Ascending aorta (tissue), 2 donors: Measurements from ENCODE around the gene HSPA9. TPM values are rescaled to one million over a fixed set of nuclear protein-coding genes. Genes with fewer than 3 reads are reported as not detected.

ENCODE experiments used
- DNase-seq, 2 donors: peaks; one replicate each; pipeline ENCODE4 v3.0.0-alpha.2; 2019; ENCODE audit warnings: low spot score in 2 of 2
- H3K27ac ChIP-seq, 2 donors: fragments of 200-600 bp; sonication (generic); one replicate each; pipeline ENCODE4 v1.5.1; 2016 to 2017; ENCODE audit warnings: mild to moderate bottlenecking in 1 of 2
- H3K27me3 ChIP-seq: fragments of 200-600 bp; sonication (generic); one replicate; pipeline ENCODE4 v1.5.1; 2017
- H3K36me3 ChIP-seq, 2 donors: fragments of 200-600 bp; sonication (generic); one replicate each; pipeline ENCODE4 v1.5.1; 2016
- H3K4me1 ChIP-seq, 2 donors: fragments of 200-600 bp; sonication (generic); one replicate each; pipeline ENCODE4 v1.5.1; 2016 to 2017; ENCODE audit warnings: mild to moderate bottlenecking in 1 of 2
- H3K4me3 ChIP-seq, 2 donors: fragments of 200-600 bp; sonication (generic); one replicate each; pipeline ENCODE4 v1.5.1; 2016 to 2017; ENCODE audit warnings: mild to moderate bottlenecking in 1 of 2
- H3K9me3 ChIP-seq, 2 donors: fragments of 200-600 bp; sonication (generic); one replicate each; pipeline ENCODE4 v1.5.1; 2016
- intact Hi-C: fragments of 100-400 bp; cut with DNase I; formaldehyde crosslinking; loops from one replicate; pipeline ENCODE4 v1.15.1; 2023
- total RNA-seq: library from RNA; depleted of rRNA; stranded (reverse); fragments of >200 nt; gene quantifications from one replicate; pipeline ENCODE4 v1.1.0, GENCODE V29; 2016
- TF ChIP-seq, protein P1 (sequence below), 3 experiments: fragments of 200-600 bp in 2 of 3; fragments of 450-650 bp in 1 of 3; sonication (generic) in 2 of 3; IDR thresholded peaks; one replicate each; pipeline ENCODE4 v1.5.1; 2016 to 2019; ENCODE audit warnings: antibody characterized with exemption in 3 of 3, mild to moderate bottlenecking in 1 of 3, moderate library complexity in 1 of 3

The HSPA9 gene
- total RNA-seq, 1 donor from 2014 or later = 75.5 TPM

DNA sequence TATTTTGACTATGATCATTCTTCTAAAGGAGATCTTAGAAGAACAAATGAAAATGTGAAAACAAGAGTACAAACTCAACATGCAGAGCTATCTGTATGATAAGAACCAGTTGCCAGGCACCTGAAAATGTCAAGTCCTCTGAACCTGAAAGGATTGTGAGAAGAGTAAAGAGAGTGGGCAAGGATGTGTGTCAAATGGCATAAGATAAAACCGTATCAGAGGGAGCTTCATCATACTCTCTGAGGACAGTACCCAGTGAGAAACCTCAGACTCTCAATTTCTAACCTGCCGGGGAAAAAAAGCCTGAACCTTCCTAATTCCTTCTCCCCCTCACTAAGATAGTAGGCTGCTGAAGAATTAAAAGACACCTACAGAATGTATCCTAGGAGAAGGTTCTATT is 39.0 kb downstream of the HSPA9 start:
- DNase-seq = no peak
- Histone ChIP-seq H3K36me3 (peaks cover 0 to 8% of the 10 kb centered on the region in 2 donors), H3K4me1 (peaks cover 0 to 15% of the 10 kb centered on the region in 2 donors), H3K4me3 (no peak overlapping the region), H3K9me3 (no peaks in the 10 kb centered on the region), H3K27ac (no peak overlapping the region), H3K27me3 (no peaks in the 10 kb centered on the region)
- TF ChIP-seq, protein P1, sequence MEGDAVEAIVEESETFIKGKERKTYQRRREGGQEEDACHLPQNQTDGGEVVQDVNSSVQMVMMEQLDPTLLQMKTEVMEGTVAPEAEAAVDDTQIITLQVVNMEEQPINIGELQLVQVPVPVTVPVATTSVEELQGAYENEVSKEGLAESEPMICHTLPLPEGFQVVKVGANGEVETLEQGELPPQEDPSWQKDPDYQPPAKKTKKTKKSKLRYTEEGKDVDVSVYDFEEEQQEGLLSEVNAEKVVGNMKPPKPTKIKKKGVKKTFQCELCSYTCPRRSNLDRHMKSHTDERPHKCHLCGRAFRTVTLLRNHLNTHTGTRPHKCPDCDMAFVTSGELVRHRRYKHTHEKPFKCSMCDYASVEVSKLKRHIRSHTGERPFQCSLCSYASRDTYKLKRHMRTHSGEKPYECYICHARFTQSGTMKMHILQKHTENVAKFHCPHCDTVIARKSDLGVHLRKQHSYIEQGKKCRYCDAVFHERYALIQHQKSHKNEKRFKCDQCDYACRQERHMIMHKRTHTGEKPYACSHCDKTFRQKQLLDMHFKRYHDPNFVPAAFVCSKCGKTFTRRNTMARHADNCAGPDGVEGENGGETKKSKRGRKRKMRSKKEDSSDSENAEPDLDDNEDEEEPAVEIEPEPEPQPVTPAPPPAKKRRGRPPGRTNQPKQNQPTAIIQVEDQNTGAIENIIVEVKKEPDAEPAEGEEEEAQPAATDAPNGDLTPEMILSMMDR (IDR thresholded peaks at IDR 0.05) = no peak
- intact Hi-C loops = no loop called here

DNA sequence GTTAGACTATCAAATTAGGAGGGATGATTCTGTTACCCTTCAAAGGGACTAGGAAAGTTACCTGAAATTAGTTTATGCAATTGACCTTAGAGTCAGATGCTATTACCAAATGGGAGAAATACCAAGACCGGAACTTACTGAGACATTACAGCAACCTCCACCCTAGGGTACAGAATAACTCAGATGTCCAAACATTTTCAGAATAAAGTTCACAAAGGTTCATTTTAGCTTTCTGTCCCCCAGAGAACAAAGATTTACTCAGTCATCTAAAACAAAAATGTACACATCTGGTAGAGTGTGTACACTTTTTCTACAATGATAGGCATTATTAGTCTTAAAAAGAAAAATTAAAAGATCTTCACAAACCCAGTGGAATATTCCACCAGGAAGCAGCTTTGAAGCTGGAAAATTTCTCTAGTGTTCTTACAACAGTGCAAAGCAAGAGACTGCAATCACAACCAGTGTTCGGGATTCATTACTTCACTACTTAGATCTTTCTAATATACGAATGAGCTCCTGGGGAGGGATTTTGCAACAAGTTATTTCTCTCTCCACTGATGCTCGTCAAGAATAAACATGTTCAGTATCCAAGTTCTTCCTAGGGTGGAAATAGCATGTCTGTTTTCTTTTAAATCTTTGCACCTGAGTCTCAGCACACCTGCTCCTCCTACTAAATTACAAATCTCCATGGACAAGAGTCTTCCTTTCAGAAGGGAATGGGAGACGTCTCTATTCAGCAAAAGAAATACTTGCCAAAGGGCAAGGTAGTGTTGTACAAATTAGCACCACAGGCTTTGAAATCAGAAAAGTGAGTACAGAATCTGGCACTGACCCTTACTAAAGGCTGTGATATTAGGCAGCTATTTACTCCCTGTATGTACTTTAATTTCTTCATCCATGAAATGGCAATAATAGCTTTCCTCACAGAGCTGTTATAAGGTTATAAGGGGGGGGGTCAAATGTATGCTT is 40.9 kb downstream of the HSPA9 start:
- no peak overlapping the region for H3K4me3 ChIP-seq
- TF ChIP-seq, protein P1 (IDR thresholded peaks at IDR 0.05) = no peak
- H3K4me1 ChIP-seq = peaks cover 0 to 2% of the 10 kb centered on the region in 2 donors
- no peak for DNase-seq
- intact Hi-C loops = no loop called here
- no peaks in the 10 kb centered on the region for H3K9me3 ChIP-seq
- H3K27me3 ChIP-seq = no peaks in the 10 kb centered on the region
- no peak overlapping the region for H3K27ac ChIP-seq
- H3K36me3 ChIP-seq = peaks cover 0 to 8% of the 10 kb centered on the region in 2 donors

DNA sequence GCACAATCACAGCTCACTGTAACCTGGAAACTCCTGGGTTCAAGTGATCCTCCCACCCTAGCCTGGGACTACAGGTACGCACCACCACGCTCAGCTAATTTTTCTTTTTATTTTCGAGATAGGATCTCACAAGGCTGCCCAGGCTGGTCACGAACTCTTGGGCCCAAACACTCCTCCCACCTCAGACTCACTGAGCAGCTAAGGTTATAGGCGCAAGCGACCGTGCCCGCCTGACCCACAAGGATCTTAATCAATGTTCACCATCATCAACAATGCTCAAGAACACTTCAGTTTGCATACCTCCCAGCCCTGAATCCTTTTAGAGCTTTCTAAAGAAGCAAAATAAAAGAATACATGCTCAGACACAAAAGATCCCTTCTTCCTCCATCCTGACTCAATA is 45.4 kb downstream of the HSPA9 start:
- no peaks in the 10 kb centered on the region for H3K27me3 ChIP-seq
- H3K4me1 ChIP-seq = no peaks in the 10 kb centered on the region
- H3K9me3 ChIP-seq = no peaks in the 10 kb centered on the region
- no peak for DNase-seq
- intact Hi-C loops = no loop called here
- no peak overlapping the region for H3K4me3 ChIP-seq
- TF ChIP-seq, protein P1 (IDR thresholded peaks at IDR 0.05) = no peak
- no peak overlapping the region for H3K27ac ChIP-seq
- H3K36me3 ChIP-seq = no peaks in the 10 kb centered on the region

DNA sequence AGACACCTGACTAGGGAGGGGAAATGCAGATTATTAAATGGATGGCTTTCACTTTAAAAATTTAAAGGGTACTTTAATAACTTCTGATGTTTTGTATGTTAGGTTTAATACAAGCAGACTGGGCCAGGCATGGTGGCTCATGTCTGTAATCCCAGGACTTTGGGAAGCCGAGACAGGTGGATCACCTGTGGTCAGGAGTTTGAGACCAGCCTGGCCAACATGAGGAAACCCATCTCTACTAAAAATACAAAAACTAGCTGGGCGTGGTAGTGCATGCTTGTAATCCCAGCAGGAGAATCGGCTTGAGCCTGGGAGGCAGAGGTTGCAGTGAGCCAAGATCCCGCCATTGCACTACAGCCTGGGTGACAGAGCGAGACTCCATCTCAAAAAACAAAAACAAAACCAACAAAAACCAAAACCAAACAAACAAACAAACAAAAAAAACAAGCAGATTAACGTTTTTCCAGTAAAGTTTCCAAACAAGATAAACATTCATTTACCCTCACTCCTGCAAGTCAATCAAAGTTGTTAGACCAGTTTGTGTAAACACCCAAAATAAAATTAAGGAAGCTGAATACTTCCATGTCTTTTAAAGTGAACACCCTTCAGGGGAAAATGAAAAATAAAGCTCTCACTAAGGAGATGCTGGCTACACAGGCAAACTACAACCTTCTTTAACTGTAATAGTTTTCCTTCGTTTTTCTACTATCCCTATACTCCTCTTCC is 46.3 kb downstream of the HSPA9 start:
- intact Hi-C loops = no loop called here
- no peak overlapping the region for H3K4me3 ChIP-seq
- H3K36me3 ChIP-seq = no peaks in the 10 kb centered on the region
- H3K4me1 ChIP-seq = no peaks in the 10 kb centered on the region
- no peak for DNase-seq
- H3K9me3 ChIP-seq = no peaks in the 10 kb centered on the region
- no peaks in the 10 kb centered on the region for H3K27me3 ChIP-seq
- TF ChIP-seq, protein P1 (IDR thresholded peaks at IDR 0.05) = no peak
- no peak overlapping the region for H3K27ac ChIP-seq

DNA sequence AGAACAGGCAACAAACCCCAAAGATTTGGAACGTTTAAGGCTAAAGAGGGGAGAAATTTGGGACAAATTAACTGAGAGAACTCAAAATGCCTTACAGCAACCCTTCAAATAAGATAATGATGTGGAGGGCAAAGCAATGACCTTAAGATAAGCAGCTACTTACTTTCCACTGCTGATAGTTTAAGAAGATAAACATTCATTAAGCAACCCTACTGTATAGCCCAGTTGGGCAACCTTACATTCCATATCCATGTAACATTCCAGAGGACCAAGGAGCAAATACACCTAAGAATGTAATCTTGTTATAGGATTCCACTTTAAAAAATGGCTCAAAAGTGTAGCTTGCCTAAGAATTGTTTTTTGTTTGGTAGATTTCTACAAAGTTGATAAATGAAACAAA is 47.0 kb downstream of the HSPA9 start:
- Histone ChIP-seq H3K4me3 (no peak overlapping the region), H3K27ac (no peak overlapping the region), H3K9me3 (no peaks in the 10 kb centered on the region), H3K27me3 (no peaks in the 10 kb centered on the region), H3K4me1 (no peaks in the 10 kb centered on the region), H3K36me3 (peaks cover 0 to 1% of the 10 kb centered on the region in 2 donors)
- intact Hi-C loops = no loop called here
- TF ChIP-seq, protein P1 (IDR thresholded peaks at IDR 0.05) = no peak
- DNase-seq = no peak
